SU-DHL-6 (cell line): ENCODE results near the gene FXYD1.

Experiments used
- CTCF ChIP-seq: fragments of 200-600 bp; sonication (generic); IDR thresholded peaks from one replicate; pipeline ENCODE4 v1.5.1; 2017; ENCODE audit warnings: antibody characterized with exemption, mild to moderate bottlenecking, low read length, moderate library complexity; ENCODE audit not compliant: insufficient read depth, poor library complexity, severe bottlenecking
- EZH2phosphoT487 ChIP-seq: fragments of 200-600 bp; sonication (generic), shearing (Covaris generic); conservative IDR thresholded peaks from 2 replicates; pipeline ENCODE4 v1.6.1; 2018; ENCODE audit warnings: mild to moderate bottlenecking, antibody characterized with exemption, low read length, moderate library complexity, mixed read lengths

- TF ChIP-seq CTCF (no peak), EZH2phosphoT487 (no peak)
Measured at GRCh38 chr19:35117116-35117515, 21.5 kb upstream of the FXYD1 start.
